Measurements from ENCODE around the gene ZACN.

Gene ZACN

DNA sequence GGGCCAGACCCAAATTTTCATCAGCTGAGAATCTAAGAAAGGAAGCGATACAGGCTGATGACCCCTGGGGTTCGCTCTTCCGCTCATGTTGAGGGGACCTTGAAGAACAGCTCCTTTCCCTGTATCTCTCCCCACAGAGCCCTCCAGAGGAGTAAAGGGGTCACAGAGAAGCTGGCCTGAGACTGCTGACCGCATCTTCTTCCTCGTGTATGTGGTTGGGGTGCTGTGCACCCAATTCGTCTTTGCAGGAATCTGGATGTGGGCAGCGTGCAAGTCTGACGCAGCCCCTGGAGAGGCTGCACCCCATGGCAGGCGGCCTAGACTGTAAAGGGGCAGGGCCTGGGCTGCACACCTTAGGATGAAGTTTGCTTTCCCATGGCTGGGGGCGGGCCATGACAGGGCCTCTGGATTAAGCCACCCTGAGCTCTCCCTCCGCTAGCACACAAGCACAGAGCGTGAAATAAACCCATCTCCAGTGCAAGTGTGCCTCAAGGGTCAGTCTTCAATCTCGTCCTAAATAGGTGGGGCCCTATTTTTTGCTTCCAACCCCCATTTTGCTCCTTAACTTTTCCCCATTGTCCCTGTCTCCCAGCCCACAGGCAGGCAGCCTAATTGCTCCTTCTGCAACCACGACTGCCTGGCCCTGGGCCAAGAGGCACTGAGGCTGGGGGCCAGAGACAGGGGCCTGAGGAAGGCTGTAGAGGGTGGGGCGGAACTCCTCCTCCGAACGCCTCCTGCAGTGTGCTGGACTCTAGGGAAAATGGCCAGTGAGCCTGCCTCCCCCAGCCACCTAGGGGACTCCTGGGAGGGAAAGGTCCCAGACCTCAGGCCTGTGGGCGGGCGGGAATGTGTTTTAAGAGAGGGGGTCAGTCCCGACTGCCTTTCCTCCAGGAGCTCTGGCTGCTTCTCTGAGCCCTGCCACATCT, 3.6 kb downstream of the ZACN start:
- DNase-seq (ENCODE audit: low read depth) = no peak

DNA sequence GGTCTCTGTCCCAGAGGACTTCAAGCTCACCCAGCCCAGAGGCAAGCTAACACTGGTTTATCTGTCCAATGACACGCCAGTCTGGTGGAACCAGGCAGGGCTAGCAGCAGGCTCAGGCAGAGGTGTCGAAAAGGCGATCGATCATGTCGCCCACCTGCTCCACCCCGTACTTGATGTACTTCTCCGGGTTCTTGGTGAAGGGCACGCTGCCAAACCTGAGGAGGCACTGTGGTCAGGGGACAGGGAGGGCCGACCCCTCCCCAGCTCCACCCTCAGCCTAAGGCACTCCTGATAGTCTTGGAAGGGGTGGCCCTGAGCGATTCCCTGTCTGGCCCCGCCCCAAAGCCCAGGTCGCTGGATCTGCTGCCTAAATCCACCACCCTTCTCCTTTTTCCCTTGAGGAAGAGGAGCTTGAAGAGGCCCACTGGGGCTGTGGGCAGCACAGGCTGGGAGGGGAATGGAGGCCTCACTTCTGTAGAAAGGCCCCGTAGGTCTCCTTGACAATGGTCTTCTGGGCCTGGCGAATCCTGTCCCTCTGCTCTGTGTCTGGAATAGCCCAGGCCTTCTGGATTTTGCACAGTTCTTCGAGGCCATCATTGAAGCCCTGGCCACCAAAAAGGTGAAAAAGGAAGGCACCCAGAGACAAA, 4.7 kb downstream of the ZACN start:
- DNase-seq (ENCODE audit: low read depth) = no peak

DNA sequence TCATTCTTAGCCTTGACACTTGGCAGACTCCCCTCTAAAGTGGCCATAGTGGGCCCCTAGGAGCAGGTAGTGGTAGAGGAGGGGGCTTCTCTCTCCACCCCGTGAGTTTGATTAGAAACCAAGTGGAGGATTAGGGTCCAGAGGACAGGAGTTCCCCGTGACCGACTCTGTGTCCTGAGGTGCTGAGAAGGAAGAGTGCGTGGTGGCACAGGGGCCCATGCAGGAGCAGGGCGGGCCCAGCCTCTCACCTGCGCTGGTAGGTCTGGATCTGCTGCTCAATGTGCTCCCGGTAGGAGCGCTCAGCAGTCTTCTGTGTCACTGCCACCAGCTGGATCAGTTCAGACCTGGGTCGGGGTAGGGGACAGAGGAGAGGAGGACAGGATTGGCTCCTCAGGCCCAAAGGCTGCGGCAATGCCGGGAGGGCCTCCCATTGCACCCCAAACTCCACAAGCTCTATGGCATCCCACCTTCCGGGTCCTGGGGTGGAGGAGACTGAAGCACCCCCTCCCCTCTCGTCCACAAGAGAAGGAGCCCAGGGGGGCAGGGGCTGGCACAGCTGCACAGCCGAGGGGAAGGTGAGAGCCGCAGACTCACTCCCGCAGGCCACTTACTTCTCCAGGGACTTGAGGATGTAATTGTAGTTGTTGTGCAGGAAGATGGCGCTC, 6.2 kb downstream of the ZACN start:
- no peak for DNase-seq (ENCODE audit: low read depth)

DNA sequence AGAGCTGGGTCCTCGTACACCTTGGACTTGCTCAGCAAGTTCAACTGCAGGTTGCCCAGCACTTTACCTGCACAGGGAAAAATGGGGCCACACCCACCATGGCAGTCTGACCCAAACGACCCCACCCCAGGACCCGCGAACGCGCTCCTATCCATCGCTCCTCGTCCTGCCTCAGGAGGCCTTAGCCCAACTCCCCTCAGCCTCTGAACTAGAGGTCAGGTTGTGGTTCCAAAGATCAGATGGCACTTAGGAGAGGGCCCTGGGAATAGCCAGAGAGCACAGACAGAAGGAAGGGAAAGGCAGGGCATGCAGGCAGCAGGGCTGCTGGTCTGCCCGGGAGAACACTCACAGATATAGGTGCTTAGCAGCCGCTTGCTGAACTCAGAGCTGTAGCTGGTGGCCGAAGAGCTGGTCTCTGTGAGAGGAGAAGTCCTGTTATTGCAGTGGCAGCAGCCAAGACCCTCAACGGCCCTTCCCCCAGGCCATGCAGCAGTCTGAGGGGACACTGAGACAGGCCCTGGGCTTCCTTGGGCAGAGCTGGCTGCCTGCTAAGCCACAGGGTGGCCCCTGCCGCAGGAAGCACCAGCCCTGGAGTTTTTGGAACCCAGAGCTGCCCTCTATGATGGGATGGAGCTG, 6.9 kb downstream of the ZACN start:
- no peak for DNase-seq (ENCODE audit: low read depth)

DNA sequence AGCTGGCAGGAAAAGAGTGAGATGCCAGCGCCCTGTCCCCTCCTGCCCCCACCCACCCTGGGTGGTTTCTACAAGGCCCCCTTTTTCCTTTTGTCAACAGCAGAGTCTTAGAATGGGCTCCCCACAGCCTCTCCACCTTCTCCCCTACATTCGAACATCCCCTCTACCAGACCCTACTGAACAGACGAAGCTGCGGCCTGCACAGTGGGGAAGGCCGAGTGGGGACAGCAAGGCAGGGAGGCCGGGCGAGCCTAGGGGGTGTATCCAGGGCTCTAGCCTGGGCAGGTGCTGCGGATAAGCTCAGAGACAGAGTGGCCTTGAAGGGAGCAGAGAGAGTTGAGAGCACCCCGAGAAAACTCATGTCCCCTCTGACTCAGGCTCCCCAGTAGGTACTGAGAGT, 7.4 kb downstream of the ZACN start:
- DNase-seq (ENCODE audit: low read depth) = no peak

DNA sequence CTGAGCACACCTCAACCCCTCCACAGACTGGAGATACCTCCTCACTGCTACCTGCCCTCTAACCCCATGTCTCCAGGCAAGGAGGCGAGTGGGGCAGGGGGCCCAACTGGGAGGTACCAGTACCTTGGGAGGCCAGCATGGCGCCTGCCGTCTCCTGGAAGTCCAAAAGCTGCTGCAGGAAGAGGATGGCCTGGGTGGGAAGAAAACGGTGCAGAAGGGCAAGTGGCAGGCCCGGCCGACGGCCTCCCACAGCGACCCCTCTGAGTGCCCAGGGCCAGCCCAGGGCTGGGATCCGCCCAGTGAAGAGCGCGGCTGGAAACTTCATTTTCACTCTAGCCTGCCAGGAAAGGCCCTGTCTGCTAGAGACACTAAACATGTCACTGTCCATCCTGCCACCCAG, 8.5 kb downstream of the ZACN start:
- DNase-seq (ENCODE audit: low read depth) = no peak

DNA sequence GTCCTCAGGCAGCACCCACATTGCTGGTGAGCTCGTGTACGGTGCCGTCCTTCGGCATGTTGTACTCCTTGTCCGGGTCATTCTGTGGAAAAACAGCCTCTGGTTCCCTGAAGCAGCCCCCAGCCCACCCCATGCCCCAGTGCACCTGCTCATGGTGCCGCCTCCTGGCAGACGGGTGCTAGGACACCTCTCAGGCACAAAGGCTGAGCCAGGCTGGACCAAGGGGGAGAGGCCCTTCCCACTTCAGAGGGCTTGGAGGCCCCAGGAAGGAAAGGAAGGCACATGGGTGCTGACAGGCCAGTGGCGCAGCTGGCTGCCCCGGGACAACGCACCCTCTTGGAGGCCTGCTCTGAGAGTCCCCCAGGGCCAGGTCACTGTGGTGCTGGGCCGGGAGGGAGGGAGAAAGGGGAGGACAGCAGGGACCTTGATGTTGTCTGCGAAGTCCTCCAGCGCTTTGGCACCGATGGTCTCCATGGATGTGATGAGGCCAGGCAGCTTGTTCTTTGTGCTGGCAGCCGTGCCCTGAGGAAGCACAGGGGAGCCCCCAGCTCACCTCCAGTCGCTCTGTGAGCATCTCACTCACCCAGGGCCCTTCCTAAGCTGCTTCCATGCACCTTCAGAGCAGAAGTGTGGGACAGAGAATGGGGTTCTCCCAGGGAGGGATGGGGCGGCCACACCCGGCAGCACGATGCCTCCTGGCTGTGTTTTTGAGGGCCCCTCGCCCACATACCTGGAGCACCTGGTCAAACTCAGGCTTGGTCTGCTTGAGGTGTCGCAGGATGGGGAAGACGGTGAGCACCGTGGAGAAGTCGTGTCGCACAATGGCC, 9.3 kb downstream of the ZACN start:
- no peak for DNase-seq (ENCODE audit: low read depth)

DNA sequence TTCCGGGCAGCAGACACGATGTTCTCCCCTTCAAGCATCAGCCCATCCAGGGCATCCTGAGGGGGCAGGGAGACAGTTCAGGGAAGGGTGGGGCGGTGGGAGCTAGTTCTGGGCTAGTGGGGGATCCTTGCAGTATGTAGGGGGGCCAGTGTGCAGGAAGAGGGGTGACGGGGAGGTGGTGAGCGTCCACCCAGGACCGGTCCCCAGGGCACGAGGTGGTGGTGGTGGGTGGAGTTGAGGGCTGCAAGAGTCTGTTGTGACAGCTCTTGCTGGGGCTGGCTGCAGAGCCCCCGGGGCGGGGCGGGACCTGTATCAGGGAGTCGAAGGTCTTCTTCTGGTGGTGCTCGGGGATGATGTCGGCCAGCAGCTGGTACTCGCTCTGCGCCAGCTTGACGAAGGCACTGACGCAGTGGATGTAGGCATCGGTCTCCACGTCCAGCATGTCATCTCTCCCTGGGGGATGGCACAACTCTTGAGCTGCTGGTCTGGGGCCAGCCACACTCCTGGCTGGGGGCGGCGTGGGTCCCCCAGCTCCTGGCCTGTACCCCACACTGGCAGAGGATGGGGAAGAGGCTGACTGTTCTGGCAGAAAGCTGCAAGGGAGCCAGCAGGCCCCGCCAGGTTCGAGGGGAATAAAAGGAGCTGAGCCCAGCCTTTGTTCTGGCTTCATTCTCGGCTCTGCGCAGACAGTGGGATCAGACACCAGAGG, 10.0 kb downstream of the ZACN start:
- DNase-seq (ENCODE audit: low read depth) = no peak

DNA sequence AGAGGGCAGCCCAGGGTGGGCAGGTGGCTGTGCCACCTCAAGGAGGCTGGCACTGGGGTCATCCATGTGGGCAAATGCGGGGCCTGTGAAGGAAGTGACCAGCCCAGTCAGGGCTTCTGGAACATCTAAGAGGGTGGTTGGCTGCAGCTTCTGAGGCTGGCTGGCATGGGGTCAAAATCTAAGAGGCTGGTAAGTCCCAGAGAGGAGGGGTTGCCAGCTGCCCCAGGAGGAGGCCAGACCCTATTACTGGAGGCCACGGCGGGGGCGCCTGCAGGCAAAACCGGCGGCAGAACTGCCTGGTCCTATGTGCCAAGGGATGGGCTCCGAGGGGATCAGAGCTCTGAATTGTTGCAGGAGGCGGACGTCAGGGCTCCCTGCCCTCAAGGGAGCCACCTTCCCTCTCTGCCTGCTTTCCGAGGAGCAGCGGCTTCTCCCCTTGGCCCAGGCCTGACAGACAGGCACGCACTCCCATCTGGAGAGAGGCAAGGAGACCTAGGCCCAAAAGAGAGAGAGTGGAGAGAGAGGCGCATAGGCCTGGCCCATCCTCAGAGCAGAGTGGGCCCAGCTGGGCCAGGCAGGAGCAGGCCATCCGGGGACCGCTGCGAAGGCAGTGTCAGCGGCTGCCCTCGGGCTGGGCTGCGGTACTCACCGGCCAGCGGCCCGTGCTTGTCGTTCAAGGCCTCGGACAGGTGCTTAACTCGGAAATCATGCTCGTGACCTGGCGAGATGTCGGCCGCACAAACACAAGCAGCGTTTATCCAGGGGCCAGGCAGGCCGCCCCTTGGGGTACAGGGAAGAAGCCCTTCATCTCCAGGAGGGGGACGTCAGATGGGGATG, 10.9 kb downstream of the ZACN start:
- no peak for DNase-seq (ENCODE audit: low read depth)

DNA sequence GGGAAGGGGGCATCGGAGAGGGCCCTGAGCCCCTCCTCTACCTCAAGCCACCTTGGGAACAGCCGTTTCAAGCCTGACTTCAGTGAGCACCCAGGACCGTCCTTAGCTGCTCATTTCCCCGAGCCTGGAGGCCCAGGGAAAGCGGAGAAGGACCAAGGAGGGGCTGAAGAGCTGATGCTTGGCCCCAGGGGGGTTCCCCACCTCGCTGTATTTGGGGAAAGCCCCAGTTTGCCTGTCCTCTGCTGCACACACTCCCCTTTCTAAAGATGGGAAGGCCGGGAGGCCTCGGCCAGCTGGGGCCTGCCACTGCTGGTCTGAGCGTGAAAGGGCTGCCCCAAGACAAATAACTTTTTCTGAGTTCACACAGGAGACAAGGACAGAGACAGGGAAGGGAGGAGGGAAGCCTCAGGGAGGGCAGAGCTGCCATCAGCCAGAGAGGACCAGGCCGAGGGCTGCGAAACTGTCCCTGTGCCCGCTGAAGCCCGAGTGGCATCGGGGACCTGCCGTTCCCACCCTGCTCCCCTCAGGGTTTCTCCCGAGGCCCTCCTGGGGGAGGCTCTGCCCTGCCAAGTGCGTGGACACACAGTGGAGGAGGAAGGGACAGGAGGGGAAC, 11.6 kb downstream of the ZACN start:
- no peak for DNase-seq (ENCODE audit: low read depth)

DNA sequence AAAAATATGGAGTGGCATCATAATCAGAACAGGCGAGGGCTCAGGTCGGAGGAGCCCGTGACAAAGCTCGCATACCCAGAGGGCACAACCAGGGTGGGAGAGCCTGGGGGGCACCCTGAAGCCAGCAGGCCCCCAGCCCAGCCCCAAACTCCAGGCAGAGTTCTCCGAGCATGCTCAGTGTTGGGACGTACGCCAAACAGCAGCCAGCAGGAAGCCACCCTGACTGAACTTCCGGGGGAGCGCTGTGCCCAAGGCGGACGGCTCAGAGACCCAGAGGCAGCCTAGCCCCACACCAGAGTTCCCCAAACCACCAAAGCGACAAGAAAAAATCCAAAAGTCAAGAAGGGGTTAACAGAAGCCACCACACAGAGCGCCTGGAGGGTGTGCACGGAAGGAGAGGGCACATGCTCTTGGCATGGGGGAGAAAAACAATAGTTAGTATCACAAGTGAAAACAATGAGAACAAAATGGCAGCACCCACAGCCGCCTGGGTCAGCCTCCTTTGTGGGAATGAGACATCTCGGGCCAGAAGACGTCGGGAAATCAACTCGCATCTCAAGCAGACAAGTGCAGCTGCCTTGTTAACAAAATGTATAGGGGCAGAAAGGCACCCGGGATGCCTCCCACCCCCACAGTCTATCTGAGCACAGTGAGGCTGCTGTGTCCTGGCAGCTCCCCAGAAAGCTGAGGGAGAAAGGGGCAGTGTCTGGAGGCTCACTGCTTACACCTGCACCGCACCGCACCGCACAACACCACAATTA, 12.7 kb downstream of the ZACN start:
- no peak for DNase-seq (ENCODE audit: low read depth)

DNA sequence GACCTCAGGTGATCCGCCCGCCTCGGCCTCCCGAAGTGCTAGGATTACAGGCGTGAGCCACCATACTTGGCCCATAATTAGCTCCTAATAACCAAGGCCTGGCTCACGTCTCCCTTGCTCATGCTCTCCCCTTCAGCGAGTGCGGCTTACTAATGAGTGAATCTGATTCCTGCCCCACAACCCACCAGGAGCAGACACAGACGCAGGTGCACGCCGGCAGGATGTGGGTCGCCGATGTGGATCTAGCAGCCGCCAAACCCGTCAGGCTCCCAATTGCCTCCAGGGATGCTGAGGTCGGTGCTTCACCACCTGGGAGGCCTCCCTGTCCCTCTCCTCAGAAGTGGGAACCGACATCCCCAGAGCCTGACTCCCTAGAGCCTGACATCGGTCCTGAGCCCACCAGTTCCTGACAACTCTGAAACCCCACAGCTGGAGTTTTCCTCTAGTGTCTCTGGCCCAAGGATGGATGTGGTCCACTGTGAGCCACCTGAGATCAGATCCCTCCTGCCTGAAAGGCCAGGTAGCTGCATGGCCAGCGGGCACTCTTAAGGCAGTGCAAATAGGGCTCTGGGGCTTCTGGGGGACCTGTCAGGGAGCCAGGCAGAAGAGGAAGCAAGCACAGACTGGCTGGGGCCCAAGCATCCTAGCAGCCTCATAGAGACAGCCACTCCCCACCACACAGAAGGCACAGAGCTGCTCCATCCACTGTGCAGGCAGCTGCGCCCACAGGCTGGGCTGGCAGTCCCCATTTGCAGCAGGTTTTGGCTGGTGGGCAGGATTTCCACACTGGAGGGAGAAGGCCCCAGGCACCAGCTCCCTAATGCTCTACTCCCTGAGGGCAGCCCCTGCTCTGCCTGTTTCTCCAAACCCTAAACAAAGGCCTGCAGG, 13.8 kb downstream of the ZACN start:
- no peak for DNase-seq (ENCODE audit: low read depth)

DNA sequence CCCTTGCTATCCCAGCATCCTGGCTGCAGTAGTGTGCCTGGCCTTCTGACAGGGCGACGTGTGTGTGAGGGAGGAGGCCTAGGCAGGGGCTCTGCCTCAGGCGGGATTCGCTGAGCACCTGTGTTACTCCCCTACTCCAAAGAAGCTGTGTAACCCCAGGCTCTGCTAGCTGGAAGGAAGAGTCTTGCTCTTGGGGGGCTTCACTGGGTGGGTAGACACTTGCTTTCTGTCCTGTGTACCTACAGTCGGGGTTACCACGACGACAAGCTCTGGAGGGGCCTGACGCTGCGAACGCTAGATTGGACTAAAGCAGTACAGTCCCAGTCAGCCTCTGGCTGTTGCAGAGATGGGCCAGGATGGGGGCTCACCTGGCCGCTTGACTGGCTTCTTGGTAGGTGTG, 15.1 kb downstream of the ZACN start:
- DNase-seq (ENCODE audit: low read depth) = no peak

DNA sequence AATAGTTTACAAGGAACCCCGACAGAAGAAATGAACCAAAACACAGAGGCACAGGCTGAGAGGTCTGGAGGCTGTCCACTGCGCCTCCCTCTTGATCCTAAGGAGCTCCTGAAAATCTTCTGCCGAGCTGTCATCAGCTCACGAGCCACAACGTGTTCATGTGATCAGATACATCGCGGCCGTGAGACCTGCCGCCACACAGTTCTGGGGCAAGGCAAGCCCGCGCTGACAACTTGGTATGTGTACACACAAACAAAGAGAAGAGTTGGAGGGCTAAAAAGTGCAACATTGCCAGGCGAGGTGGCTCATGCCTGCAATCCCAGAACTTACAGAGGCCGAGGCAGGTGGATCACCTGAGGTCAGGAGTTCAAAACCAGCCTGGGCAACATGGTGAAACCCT, 17.0 kb downstream of the ZACN start:
- no peak for DNase-seq (ENCODE audit: low read depth)

DNA sequence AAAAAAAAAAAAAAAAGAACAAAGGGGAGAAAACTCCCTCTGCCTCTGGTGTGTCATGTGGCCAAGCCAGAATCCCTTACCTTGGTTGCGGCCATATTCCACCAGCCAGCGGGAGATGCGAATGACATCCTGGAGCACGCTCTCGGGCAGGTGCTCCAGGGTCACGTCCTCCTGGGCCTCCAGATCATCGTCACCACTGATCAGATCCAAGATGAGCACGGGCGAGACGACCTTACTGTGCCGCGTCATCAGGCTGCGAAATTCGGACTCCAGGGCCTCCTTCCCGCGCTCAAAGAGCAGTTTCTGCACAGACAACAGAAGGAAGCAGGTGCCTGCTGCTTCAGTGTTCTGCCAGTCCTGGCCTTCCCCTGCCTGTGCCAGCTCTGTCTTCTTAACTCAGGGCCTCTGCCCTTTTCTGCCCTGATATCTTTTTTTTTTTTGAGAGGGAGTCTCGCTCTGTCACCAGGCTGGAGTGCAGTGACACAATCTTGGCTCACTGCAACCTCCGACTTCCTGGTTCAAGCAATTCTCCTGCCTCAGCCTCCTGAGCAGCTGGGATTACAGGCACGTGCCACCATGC, 18.8 kb downstream of the ZACN start:
- no peak for DNase-seq (ENCODE audit: low read depth)

DNA sequence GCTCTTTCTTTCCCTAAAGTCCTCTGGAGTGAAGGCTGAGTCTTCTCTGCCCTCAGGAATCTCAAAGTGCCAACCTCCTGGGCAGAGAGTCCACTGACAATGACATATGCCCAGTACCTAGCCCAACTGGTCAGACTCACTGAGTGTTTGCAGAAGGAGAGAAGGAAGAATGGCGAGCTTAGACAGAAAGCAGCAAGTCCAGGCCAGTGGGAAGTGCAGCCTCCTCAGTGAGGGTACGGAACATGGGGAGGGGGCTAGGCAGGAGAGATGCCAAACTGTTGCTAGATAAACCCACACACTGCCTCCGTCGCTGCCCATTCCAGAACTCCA, 23.9 kb downstream of the ZACN start:
- DNase-seq (ENCODE audit: low read depth) = no peak

DNA sequence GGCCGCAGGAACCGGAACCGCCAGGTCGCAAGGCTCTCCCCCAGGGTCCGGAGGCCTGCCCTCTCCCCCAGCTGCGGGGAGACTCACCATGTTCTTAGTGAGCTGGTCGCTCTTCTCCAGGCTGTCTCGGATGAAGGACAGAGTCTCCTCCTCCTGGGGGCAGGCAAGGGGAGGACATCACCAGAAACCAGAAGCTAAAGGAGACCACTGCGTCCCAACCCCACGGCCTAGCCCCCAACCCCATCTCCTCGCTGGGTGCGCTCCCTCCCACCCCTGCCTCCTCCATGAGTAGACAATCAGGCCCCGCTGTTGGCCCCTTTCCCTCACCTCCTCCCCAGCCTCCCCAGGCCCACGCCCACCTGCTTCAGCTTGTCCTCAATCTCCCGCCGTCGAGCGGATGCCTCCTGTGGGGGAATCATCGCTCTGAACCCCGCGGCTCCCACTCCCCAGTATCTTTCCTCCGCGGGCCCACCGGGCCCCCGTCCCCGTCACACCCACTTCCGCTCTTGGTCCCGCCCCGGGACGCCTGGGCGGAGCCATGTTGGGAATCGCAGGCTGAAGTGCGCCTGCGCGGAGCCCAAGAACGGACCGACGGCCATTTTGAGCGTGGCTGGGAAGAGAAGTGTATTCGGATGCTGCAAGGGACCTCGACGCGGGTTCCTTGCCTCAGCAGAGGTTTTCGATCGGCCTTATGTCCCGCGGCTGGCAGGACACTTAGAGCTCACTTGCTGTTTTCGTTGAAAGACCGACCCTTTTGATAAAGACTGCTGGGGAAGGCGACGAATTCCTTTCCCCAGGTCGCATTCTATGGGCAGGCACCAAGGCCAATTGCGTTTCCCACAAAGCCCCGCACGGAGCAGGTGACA, 24.5 kb downstream of the ZACN start, which contains the start of gene EXOC7:
TSS of gene EXOC7 (minus strand) at position 514 of the 866 bp plus-strand sequence. CDS start at position 419, 95 bp downstream.
- peak; percentile 84 for DNase-seq (ENCODE audit: low read depth)

All from stimulated activated CD8-positive, alpha-beta memory T cell treated with anti-CD3 and anti-CD28 coated beads, Interleukin-12 subunit alpha, Interleukin-12 subunit beta, amount 100 ng/mL, for 4 hours (primary cell).